ENCODE measurements around the gene LCN9. TPM values are rescaled to one million over a fixed set of nuclear protein-coding genes. Genes with fewer than 3 reads are reported as not detected.

Gene LCN9
- total and polyA plus RNA-seq, 8 donors = not detected

GRCh38 chr9:135676891-135677290 is 13.8 kb downstream of the LCN9 start:
- Histone ChIP-seq H3K4me3 (no peak overlapping the region), H3K9me3 (no peaks in the 10 kb centered on the region), H3K27ac (no peak overlapping the region), H3K27me3 (peaks cover 0 to 37% (median 2%) of the 10 kb centered on the region in 3 donors), H3K4me1 (no peaks in the 10 kb centered on the region), H3K36me3 (no peaks in the 10 kb centered on the region)
- intact Hi-C loops (cut with DNase I; ENCODE audit: low total_unique reads) = no loop called here
- 81 to 87% (median 85%) methylated on average over 10 to 13 of the region's 13 CpGs for WGBS, 5 donors
- DNase-seq = no peak
- TF ChIP-seq POLR2AphosphoS5 (IDR thresholded peaks at IDR 0.05) = no peak
- no peak for TF ChIP-seq EP300 (IDR thresholded peaks at IDR 0.05)
- no peak for TF ChIP-seq POLR2A (IDR thresholded peaks at IDR 0.05)
- TF ChIP-seq CTCF (IDR thresholded peaks at IDR 0.05) = no peak

- no peaks in the 10 kb centered on the region for H3K36me3 ChIP-seq
- peaks cover 0 to 38% (median 3%) of the 10 kb centered on the region in 3 donors for H3K27me3 ChIP-seq
- WGBS, 5 donors = 78 to 86% (median 81%) methylated on average over 18 to 22 of the region's 22 CpGs
- no peak for DNase-seq
- no peaks in the 10 kb centered on the region for H3K4me1 ChIP-seq
- no peaks in the 10 kb centered on the region for H3K9me3 ChIP-seq
- no peak overlapping the region for H3K4me3 ChIP-seq
- H3K27ac ChIP-seq = no peak overlapping the region
- intact Hi-C loops (cut with DNase I; ENCODE audit: low total_unique reads) = no loop called here
- no peak for TF ChIP-seq EP300 (IDR thresholded peaks at IDR 0.05)
- no peak for TF ChIP-seq CTCF (IDR thresholded peaks at IDR 0.05)
- no peak for TF ChIP-seq POLR2A (IDR thresholded peaks at IDR 0.05)
- no peak for TF ChIP-seq POLR2AphosphoS5 (IDR thresholded peaks at IDR 0.05)
These were observed 14.6 kb downstream of the LCN9 start for GRCh38 chr9:135677641-135678168.

- Histone ChIP-seq H3K27me3 (peaks cover 0 to 38% (median 9%) of the 10 kb centered on the region in 3 donors), H3K27ac (no peak overlapping the region), H3K4me3 (no peak overlapping the region), H3K9me3 (no peaks in the 10 kb centered on the region), H3K4me1 (no peaks in the 10 kb centered on the region), H3K36me3 (no peaks in the 10 kb centered on the region)
- DNase-seq = no peak
- WGBS, 5 donors = 83 to 90% (median 86%) methylated on average over 12 to 20 of the region's 20 CpGs
- TF ChIP-seq EP300 (IDR thresholded peaks at IDR 0.05) = no peak
- TF ChIP-seq POLR2A (IDR thresholded peaks at IDR 0.05) = no peak
- TF ChIP-seq POLR2AphosphoS5 (IDR thresholded peaks at IDR 0.05) = no peak
- TF ChIP-seq CTCF (IDR thresholded peaks at IDR 0.05) = no peak
- intact Hi-C loops (cut with DNase I; ENCODE audit: low total_unique reads) = no loop called here
These were observed 15.3 kb downstream of the LCN9 start for GRCh38 chr9:135678236-135679017.

GRCh38 chr9:135680056-135680455 is 16.9 kb downstream of the LCN9 start:
- Histone ChIP-seq H3K27me3 (peaks cover 0 to 54% (median 14%) of the 10 kb centered on the region in 3 donors), H3K27ac (no peak overlapping the region), H3K36me3 (no peaks in the 10 kb centered on the region), H3K4me1 (no peaks in the 10 kb centered on the region), H3K9me3 (no peaks in the 10 kb centered on the region), H3K4me3 (no peak overlapping the region)
- no peak for DNase-seq
- intact Hi-C loops (cut with DNase I; ENCODE audit: low total_unique reads) = no loop called here
- WGBS, 5 donors = 65 to 74% (median 71%) methylated on average over 15 to 16 of the region's 16 CpGs
- TF ChIP-seq POLR2A (IDR thresholded peaks at IDR 0.05) (no peak), CTCF (IDR thresholded peaks at IDR 0.05) (no peak), EP300 (IDR thresholded peaks at IDR 0.05) (no peak), POLR2AphosphoS5 (IDR thresholded peaks at IDR 0.05) (no peak)

Measured in stomach (tissue), 9 donors.